Measurements from ENCODE around the gene NDUFB7. TPM values are rescaled to one million over a fixed set of nuclear protein-coding genes. Genes with fewer than 3 reads are reported as not detected.

The NDUFB7 gene
- total and polyA plus RNA-seq, 7 donors, result 475 to 853 (median 607) TPM

GRCh38 chr19:14563590-14563926, 8.3 kb downstream of the NDUFB7 start:
- Histone ChIP-seq H3K4me3 (no peak overlapping the region), H3K36me3 (peaks cover 0 to 34% (median 5%) of the 10 kb centered on the region in 4 donors), H3K4me1 (no peaks in the 10 kb centered on the region), H3K27me3 (no peaks in the 10 kb centered on the region), H3K9me3 (no peaks in the 10 kb centered on the region), H3K27ac (no peak overlapping the region)
- WGBS, 2 donors, result 95 to 96% methylated on average over 16 of the region's 16 CpGs
- no peak for TF ChIP-seq POLR2A (IDR thresholded peaks at IDR 0.05)
- TF ChIP-seq POLR2AphosphoS5 (IDR thresholded peaks at IDR 0.05), result no peak
- TF ChIP-seq, protein P1, sequence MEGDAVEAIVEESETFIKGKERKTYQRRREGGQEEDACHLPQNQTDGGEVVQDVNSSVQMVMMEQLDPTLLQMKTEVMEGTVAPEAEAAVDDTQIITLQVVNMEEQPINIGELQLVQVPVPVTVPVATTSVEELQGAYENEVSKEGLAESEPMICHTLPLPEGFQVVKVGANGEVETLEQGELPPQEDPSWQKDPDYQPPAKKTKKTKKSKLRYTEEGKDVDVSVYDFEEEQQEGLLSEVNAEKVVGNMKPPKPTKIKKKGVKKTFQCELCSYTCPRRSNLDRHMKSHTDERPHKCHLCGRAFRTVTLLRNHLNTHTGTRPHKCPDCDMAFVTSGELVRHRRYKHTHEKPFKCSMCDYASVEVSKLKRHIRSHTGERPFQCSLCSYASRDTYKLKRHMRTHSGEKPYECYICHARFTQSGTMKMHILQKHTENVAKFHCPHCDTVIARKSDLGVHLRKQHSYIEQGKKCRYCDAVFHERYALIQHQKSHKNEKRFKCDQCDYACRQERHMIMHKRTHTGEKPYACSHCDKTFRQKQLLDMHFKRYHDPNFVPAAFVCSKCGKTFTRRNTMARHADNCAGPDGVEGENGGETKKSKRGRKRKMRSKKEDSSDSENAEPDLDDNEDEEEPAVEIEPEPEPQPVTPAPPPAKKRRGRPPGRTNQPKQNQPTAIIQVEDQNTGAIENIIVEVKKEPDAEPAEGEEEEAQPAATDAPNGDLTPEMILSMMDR (IDR thresholded peaks at IDR 0.05), result no peak
- TF ChIP-seq EP300 (IDR thresholded peaks at IDR 0.05), result no peak
- no peak for DNase-seq
- intact Hi-C loops (cut with DNase I), result no loop called here

GRCh38 chr19:14562660-14563589, 8.9 kb downstream of the NDUFB7 start:
- DNase-seq, result no peak
- 90 to 92% methylated on average over 23 of the region's 23 CpGs for WGBS, 2 donors
- Histone ChIP-seq H3K4me1 (no peaks in the 10 kb centered on the region), H3K27me3 (no peaks in the 10 kb centered on the region), H3K27ac (peak overlapping the region; percentile 27 to 56 (median 34)), H3K4me3 (no peak overlapping the region), H3K36me3 (peaks cover 0 to 34% (median 5%) of the 10 kb centered on the region in 4 donors), H3K9me3 (no peaks in the 10 kb centered on the region)
- TF ChIP-seq POLR2A (IDR thresholded peaks at IDR 0.05), result no peak
- TF ChIP-seq, protein P1 (IDR thresholded peaks at IDR 0.05), result no peak
- intact Hi-C loops (cut with DNase I), result no loop called here

DNA sequence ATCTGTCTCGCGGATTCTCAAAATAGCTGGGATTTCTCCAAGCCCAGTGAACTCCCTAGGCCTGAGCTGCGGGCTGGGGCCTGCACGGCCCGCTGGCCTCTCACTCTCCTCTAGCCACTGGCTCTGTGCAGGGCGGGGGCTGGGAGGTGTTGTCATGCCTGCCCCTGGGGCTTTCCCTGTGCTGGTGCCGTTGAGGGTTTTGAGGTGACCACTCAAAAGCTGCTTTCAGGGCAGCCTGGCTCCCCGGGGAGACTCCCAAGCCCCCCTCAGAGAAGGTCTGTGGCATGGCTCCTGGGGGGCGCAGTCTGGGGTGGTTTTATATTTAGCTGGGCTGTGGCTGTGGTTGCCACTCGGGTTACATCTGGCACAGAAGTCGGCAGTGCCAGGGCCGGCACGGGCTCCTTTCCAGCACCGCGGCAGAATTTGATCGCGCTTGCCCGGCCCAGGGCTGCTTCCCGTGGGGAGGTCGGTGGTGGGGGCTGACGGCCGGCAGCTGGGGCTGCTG, 10.0 kb downstream of the NDUFB7 start:
- Histone ChIP-seq H3K36me3 (peaks cover 0 to 27% (median 4%) of the 10 kb centered on the region in 4 donors), H3K4me3 (no peak overlapping the region), H3K4me1 (peaks cover 0 to under 1% (median under 1%) of the 10 kb centered on the region in 4 donors), H3K27me3 (no peaks in the 10 kb centered on the region), H3K9me3 (no peaks in the 10 kb centered on the region), H3K27ac (peak overlapping the region; percentile 27 to 56 (median 34))
- DNase-seq, result no peak
- WGBS, 2 donors, result 77 to 83% methylated on average over 22 of the region's 22 CpGs
- TF ChIP-seq POLR2AphosphoS5 (IDR thresholded peaks at IDR 0.05), result no peak
- TF ChIP-seq EP300 (IDR thresholded peaks at IDR 0.05), result no peak
- TF ChIP-seq, protein P1 (IDR thresholded peaks at IDR 0.05), result no peak
- TF ChIP-seq POLR2A (IDR thresholded peaks at IDR 0.05), result no peak
- intact Hi-C loops (cut with DNase I), result no loop called here

DNA sequence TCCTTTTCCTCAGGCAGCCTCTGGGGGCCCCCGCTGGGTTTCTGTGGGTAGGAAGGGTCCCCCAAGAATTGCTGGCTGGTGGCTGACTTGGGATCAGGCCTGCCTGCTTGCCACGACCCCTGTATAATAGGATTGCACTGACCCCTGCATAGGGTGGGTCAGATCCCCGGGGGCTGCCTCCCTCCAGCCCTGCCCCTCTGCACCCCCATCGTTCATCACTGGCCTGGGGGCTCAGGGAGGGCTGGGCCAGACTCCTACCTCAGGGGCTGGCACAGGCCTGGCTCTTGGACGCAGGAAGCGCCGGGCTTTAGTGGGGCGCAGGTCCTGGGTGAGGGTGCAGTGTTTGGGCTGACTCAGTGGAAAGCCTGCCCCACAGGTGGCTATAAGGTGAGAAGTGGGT, 10.6 kb downstream of the NDUFB7 start:
- DNase-seq, result no peak
- H3K4me3 ChIP-seq, result no peak overlapping the region
- no peaks in the 10 kb centered on the region for H3K9me3 ChIP-seq
- no peaks in the 10 kb centered on the region for H3K27me3 ChIP-seq
- peaks cover 0 to 7% (median 5%) of the 10 kb centered on the region in 4 donors for H3K4me1 ChIP-seq
- intact Hi-C loops (cut with DNase I), result no loop called here
- H3K36me3 ChIP-seq, result peaks cover 0 to 22% (median 2%) of the 10 kb centered on the region in 4 donors
- peak overlapping the region; percentile 14 to 56 (median 34) for H3K27ac ChIP-seq
- WGBS, 2 donors, result 86 to 87% methylated on average over 8 of the region's 8 CpGs
- TF ChIP-seq POLR2AphosphoS5 (IDR thresholded peaks at IDR 0.05), result no peak
- no peak for TF ChIP-seq EP300 (IDR thresholded peaks at IDR 0.05)
- TF ChIP-seq POLR2A (IDR thresholded peaks at IDR 0.05), result no peak
- TF ChIP-seq, protein P1 (IDR thresholded peaks at IDR 0.05), result no peak
